NB4 (cell line): ENCODE results near the gene PAFAH2.

Experiments
- DNase-seq: peaks from one replicate; pipeline ENCODE4 v3.0.0; 2010; ENCODE audit warnings: low read depth
- H3K4me3 ChIP-seq: one replicate; pipeline ENCODE4 v1.5.1; 2011; ENCODE audit warnings: mild to moderate bottlenecking, low read depth, low read length, moderate library complexity
- MYC ChIP-seq: IDR thresholded peaks from 2 replicates; pipeline ENCODE4 v1.6.1; 2011; ENCODE audit warnings: low read depth, low read length
- POLR2A ChIP-seq: IDR thresholded peaks from 2 replicates; pipeline ENCODE4 v1.6.1; 2011; ENCODE audit warnings: mild to moderate bottlenecking; ENCODE audit not compliant: insufficient read length; ENCODE audit errors: extremely low read depth
- TF ChIP-seq, protein P1 (sequence below): IDR thresholded peaks from 2 replicates; pipeline ENCODE4 v1.6.1; 2011; ENCODE audit warnings: low read depth, low read length
- TF ChIP-seq, protein P2 (sequence below): IDR thresholded peaks from one replicate; pipeline ENCODE4 v1.5.1; 2012; ENCODE audit warnings: low read depth, low read length

The PAFAH2 gene

DNA sequence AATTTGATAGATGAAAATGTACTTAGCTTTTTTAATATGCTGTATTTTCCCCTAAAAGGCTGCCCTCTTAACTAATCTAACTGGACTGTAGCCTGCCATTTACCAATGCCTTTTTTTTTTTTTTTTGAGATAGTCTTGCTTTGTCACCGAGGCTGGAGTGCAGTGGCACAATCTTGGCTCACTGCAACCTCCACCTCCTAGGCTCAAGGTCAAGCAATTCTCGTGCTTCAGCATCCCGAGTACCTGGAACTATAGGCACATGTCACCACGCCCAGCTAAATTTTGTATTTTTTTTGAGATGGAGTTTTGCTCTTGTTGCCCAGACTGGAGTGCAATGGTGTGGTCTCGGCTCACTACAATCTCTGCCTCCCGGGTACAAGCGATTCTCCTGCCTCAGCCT, 18.7 kb downstream of the PAFAH2 start:
- TF ChIP-seq POLR2A = no peak
- TF ChIP-seq, protein P1, sequence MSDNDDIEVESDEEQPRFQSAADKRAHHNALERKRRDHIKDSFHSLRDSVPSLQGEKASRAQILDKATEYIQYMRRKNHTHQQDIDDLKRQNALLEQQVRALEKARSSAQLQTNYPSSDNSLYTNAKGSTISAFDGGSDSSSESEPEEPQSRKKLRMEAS = no peak
- TF ChIP-seq, protein P2, sequence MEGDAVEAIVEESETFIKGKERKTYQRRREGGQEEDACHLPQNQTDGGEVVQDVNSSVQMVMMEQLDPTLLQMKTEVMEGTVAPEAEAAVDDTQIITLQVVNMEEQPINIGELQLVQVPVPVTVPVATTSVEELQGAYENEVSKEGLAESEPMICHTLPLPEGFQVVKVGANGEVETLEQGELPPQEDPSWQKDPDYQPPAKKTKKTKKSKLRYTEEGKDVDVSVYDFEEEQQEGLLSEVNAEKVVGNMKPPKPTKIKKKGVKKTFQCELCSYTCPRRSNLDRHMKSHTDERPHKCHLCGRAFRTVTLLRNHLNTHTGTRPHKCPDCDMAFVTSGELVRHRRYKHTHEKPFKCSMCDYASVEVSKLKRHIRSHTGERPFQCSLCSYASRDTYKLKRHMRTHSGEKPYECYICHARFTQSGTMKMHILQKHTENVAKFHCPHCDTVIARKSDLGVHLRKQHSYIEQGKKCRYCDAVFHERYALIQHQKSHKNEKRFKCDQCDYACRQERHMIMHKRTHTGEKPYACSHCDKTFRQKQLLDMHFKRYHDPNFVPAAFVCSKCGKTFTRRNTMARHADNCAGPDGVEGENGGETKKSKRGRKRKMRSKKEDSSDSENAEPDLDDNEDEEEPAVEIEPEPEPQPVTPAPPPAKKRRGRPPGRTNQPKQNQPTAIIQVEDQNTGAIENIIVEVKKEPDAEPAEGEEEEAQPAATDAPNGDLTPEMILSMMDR = no peak
- no peak for TF ChIP-seq MYC
- no peak for DNase-seq
- no peak overlapping the region for H3K4me3 ChIP-seq

DNA sequence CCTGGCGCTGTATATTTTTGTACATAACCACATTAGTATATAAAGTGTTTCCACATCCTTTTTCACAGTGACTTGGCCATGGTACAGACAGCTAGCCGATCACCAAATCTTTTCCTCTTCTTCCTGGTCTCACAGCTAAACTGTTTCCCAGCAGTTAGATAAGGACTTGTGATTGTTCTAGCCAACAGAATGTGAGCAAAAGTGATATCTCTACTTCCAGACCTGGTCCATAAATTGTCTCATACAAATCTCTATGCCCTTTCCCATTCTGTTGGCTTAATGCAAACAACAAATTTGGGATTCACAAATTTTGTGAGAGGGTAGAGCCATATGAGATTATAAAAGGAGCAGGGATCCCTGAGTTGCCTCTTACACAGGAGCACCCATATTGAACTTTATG, 19.5 kb downstream of the PAFAH2 start:
- H3K4me3 ChIP-seq = no peak overlapping the region
- TF ChIP-seq POLR2A (no peak), MYC (no peak)
- TF ChIP-seq, protein P2 = no peak
- TF ChIP-seq, protein P1 = no peak
- no peak for DNase-seq

DNA sequence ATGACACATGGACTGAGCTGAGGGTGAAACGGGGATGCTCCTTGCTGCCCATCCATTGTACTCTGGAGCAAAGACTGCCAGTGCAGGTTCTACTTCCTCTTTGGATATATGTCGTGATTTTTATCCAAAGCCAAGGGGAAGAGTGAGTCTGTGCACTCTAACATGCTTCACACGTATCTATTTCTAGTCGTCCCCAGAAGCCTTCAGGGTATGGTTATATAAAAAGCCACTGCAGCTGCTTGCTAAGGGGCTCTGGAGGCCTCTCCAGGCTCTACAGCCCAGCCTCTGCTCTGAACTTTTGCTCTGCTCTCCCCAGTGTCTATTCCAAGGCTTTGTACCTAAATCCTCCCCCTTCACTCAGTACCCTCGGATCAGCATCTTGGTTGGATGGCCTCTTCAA, 20.1 kb downstream of the PAFAH2 start:
- H3K4me3 ChIP-seq = no peak overlapping the region
- DNase-seq = no peak
- TF ChIP-seq, protein P1 = no peak
- TF ChIP-seq, protein P2 = no peak
- TF ChIP-seq POLR2A (no peak), MYC (no peak)

DNA sequence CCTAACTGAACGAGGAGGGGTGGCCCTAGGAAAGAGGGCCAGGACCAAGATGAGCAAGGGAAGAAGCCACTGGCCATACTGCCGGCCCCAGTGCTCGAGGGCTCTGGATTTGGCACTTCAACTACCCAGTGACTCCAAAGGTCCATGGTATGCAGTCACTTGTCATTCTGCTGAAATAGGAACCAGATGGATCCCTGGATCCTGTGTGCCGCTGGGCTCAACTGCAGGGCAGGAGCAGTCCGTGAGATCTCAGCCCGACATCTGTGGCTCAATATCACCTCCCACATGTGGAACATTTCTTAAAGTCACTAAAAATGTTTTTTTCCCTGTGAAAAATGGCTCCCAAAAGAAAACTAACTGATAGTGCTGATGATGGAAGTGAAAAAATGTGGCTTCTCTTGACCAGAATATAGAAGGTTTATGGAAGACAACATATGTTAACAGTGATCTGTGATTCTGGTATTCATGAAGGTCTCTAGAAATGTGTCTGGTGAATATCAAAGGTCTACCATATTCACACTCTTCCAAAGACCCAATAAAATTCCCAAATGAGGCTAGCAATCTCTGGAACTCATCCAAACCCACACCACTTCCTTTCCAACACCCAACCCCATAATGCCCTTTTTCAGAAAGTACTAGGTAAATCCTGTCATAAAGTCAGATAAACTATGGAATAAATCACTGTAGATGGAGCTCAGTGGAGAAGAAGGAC, 24.1 kb downstream of the PAFAH2 start:
- no peak for TF ChIP-seq MYC
- no peak for TF ChIP-seq POLR2A
- TF ChIP-seq, protein P2 = no peak
- TF ChIP-seq, protein P1 = no peak
- no peak overlapping the region for H3K4me3 ChIP-seq
- no peak for DNase-seq

DNA sequence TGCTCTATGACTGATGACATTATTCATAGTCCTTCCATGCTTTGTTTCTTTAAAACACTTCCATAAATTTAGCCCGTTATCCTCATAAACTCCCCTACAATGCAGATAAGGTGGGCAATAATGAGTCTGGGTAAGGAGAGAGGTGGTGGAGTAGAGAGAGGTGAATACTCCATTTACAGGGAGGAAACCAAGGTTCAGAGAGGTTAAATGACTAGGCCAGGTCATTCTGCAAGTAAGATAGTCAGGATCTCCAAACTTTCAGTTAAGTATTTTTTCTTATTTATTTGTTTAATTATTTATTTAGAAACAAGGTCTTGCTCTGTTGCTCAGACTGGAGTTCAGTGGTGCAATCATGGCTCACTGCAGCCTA, 26.1 kb downstream of the PAFAH2 start:
- TF ChIP-seq, protein P1 = no peak
- TF ChIP-seq POLR2A = no peak
- TF ChIP-seq, protein P2 = no peak
- TF ChIP-seq MYC = no peak
- no peak for DNase-seq
- H3K4me3 ChIP-seq = no peak overlapping the region
